Tibial nerve (tissue), 4 donors: Measurements from ENCODE around the gene PHACTR1.

Experiments used
- CTCF ChIP-seq, 5 experiments: fragments of 200-600 bp in 3 of 5; fragments of 450-650 bp in 2 of 5; sonication (generic) in 3 of 5; IDR thresholded peaks; one replicate each; pipeline ENCODE4 v1.5.1; 2016 to 2019; ENCODE audit warnings: antibody characterized with exemption in 5 of 5, mild to moderate bottlenecking in 3 of 5, moderate library complexity in 2 of 5
- EP300 ChIP-seq, 2 donors: sonication (generic); formaldehyde crosslinking; IDR thresholded peaks; one replicate each; pipeline ENCODE4 v1.6.1; 2017; ENCODE audit warnings: antibody characterized with exemption in 2 of 2, mild to moderate bottlenecking in 1 of 2
- POLR2A ChIP-seq, 2 donors: fragments of 450-650 bp; IDR thresholded peaks; one replicate each; pipeline ENCODE4 v1.6.1; 2017; ENCODE audit warnings: antibody characterized with exemption in 2 of 2, mild to moderate bottlenecking in 2 of 2, moderate library complexity in 2 of 2

- TF ChIP-seq CTCF (IDR thresholded peaks at IDR 0.05) (no peak), POLR2A (IDR thresholded peaks at IDR 0.05) (no peak), EP300 (IDR thresholded peaks at IDR 0.05) (no peak)
Measured at GRCh38 chr6:13015379-13015681, 298.8 kb downstream of the PHACTR1 start.
